ENCODE measurements around the gene PPIF.

Gene PPIF

DNA sequence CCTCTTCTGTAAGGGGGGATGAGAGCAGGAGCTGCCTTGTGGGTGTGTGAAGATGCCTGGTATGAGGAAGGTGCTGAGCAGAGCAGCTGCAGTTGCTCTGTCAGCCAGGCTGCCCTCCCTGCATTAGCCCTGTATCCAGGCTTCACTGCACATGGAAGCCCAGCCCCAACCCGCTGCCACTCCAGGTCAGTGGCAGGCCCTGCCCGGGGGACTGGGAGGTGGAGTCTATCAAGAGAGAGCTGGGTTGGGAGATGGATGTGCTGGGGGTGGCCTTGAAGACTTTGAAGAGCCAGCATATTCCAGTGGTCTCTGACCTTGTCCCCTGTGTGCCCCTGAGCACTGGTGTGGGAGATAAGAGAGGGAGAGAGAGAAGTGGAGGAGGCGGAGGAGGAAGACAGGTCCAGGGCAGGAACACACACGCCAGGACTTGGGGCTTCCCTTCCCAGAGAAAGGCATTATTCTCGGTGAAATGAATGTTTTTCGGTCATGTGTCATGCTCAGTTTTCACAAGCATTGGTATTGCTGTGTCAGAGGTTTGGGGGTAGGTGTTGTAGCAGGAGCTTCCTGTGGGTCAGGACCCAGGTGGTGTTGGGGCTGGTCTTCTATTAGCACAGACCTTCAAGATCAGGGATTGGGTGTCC lies 2.6 kb downstream of the PPIF start:
- no peak for DNase-seq

DNA sequence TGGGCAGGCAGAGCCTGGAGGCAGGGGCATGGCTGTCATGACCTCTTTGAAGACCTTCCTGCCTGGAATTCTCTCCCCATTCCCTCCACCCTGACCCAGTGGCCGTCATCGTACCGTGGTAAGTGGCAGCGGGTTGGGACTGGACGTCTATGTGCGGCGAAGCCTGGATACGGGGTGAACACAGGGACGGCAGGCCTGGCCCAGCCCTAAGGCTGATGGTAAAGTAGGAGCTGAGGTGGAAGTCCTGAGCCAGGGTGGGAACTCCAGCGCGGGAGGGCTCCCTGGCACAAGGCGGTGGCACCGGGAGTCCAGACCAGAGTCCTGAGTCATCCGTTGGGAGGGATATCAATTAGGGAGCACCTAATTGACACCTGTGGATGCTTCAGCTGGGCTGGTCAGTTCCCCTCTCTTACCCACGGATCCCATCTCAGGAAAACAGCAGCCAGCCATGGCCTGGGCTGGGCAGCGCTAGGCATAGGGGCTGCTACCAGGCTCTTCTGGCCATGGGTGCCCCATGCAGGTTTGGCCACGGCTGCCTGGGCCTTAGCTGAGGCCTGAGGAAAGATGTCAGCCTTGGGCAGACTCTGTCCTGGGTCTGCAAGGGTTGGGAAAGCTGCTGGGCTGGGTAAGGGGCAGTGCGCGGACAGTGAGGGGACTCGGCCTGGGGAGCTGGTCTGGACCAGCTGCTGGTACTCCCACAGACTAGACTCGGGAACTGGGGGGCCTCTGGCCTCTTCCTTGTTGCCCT lies 3.3 kb downstream of the PPIF start:
- no peak for DNase-seq

DNA sequence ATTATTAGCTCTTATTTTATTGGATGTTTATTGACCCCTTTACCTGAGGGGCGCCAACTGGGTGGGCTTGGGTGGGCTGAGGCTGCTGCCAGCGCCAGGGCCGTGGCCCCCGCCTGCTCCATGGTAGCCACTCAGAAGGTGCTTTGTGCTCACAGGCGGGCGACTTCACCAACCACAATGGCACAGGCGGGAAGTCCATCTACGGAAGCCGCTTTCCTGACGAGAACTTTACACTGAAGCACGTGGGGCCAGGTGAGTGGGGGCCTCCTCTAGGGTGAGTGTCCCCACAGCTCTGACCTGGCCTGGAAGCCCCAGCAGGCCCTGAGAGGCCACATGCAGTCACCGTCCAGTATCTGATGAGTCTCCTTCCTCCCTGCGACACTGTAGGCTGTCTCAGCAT lies 4.1 kb downstream of the PPIF start:
- no peak for DNase-seq

DNA sequence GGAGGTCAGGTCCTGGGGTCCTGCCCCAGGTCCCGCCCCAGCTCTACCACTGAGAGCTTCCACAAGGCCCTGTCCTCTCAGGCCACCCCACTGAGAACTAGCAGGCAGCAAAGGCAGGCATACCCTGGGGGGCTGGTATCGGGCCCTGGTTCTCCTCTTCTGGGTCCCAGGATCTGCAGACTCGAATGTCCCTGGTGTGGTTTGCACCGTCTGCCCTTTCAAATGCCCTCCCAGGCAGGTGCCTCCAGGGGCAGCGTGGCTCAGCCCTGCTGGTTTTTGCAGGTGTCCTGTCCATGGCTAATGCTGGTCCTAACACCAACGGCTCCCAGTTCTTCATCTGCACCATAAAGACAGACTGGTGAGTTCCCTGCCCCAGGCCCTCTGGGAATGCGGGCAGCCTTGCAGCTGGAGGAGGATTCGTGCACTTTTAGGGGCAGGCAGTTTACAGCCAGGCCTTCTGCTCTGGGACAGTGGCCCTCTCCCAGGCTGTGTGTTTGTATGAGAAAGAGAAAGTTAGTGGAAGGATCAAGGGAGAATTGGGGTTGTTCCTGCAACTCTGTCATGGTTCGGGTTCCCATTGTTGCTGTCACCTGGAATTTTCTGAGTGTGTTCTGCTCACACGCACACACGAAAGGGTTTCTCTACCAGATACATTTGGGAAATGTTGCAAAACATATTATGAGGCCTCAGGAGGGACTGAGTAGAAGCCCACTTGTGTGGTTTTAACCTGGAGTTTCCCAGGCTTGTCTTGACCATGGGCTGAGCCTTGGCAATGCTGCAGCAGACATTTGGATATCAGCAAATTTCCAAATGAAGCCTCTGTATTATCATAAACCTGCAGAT lies 5.0 kb downstream of the PPIF start:
- DNase-seq, result no peak

DNA sequence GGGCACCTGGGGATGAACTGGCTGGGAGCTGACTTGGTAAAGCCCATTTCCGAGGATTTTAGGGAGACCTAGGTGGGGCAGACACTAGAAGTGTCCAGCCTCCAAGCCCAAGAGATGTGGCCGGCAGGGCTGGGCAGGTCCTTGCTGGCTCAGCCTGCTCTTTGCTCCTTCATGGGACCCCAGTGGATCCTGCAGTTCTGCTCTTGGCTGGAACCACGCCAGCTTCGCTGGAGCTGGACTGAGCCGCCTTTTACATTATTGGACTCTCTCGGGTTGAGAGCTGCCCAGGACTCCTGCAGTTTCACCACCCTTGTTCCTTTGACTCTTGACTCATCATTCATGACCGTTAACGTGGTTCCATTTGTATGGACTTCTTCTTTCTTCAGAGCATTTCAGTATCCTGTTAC lies 5.7 kb downstream of the PPIF start:
- DNase-seq, result no peak

DNA sequence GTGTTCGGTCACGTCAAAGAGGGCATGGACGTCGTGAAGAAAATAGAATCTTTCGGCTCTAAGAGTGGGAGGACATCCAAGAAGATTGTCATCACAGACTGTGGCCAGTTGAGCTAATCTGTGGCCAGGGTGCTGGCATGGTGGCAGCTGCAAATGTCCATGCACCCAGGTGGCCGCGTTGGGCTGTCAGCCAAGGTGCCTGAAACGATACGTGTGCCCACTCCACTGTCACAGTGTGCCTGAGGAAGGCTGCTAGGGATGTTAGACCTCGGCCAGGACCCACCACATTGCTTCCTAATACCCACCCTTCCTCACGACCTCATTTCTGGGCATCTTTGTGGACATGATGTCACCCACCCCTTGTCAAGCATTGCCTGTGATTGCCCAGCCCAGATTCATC lies 6.5 kb downstream of the PPIF start:
- DNase-seq, result no peak

DNA sequence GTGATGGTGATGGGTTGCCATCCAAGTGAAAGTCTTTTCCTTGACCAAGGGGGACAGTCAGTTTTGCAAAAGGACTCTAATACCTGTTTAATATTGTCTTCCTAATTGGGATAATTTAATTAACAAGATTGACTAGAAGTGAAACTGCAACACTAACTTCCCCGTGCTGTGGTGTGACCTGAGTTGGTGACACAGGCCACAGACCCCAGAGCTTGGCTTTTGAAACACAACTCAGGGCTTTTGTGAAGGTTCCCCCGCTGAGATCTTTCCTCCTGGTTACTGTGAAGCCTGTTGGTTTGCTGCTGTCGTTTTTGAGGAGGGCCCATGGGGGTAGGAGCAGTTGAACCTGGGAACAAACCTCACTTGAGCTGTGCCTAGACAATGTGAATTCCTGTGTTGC lies 6.9 kb downstream of the PPIF start:
- no peak for DNase-seq

DNA sequence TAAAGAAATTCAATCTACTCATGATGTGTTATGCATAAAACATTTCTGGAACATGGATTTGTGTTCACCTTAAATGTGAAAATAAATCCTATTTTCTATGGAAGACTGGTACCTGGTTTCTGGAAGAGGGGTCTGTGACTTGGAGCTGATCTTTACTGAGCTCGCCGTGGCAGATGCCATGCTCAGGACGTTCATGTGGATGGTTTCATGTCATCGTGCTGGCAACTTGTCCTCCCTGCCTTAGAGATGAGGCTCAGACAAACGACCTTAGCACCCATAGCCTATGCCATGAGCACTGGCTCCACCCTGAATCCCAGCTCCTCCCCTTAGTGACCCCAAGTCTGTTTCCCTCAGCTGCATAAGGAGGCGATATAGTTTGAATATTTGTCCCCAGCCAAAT lies 7.3 kb downstream of the PPIF start:
- DNase-seq, result no peak

DNA sequence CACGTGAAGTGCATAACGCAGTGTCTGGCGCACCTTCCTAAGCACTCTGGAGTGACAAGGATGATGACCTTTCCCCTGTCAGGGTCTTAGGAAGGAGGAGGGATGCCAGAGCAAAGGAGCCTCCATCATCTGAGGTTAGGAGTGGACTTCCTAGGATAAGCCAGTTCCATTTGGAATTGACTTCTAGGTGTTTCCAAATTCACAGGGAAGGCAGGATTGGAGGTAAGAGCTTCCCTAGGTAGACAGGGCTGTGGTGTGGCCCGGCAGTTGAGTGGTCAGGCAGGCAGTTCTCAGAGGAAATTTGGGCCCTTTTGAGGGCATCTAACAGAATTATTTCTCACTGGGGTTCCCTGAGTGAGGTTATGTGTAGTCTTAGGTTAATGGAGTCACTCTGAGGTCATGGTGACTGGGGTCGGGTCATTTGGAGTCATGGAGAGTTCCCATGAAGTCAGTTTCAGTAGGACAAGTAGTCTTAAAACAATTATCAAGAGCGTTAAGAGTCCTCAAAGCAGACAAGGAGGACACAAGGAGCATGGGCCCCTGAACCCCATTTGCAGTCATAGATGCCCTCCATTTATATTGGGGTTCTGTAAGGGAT lies 8.2 kb downstream of the PPIF start:
- DNase-seq, result no peak

DNA sequence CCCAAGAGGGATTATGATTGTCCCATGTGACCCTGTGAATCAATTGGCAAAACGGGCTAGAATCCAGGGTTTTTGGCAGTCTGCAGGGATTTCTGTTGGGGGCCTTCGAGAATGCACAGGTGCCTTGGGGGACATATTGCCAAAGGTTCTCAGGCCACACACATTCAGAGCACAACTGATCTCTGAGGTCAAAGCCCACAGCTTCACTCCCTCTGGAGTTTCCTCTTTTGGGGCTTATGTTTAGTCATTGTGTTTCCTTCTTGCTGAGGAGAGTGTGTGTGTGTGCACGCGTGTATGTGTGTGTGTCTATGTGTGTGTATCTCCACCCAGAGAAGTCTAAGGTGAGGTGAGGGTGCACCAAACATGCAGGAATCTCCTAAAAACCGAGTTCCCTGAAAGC lies 8.8 kb downstream of the PPIF start:
- no peak for DNase-seq

DNA sequence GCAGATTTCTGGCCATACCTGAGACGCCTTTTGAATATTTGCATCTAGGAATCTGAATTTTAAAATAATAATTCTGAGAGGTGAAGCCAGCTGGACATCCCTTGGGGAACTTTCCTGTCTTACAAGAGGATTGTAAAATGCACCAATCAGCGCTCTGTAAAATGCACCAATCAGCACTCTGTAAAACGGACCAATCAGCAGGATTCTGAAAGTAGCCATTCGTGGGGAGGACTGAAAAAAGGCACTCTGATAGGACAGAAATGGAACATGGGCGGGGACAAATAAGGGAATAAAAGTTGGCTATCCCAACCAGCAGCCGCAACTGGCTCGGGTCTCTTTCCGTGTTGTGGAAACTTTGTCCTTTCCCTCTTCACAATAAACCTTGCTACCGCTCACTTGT lies 9.9 kb downstream of the PPIF start:
- no peak for DNase-seq

DNA sequence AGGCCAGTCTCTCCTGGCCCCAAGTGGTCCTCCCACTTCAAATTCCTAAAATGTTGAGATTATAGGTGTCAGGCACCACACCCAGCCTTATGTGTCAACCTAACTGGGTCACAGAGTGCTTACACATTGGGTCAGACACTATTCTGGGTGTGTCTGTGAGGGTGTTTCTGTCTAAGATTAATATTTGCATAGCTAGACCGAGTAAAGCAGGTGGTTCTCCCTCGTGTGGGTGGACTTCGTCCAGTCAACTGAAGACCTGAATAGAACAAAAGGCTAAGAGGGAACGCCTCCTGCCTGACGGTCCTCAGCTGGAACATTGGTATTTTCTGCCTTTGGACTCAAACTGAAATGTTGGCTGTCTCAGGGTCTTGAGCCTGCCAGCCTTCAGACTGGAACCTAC lies 11.5 kb downstream of the PPIF start:
- no peak for DNase-seq

DNA sequence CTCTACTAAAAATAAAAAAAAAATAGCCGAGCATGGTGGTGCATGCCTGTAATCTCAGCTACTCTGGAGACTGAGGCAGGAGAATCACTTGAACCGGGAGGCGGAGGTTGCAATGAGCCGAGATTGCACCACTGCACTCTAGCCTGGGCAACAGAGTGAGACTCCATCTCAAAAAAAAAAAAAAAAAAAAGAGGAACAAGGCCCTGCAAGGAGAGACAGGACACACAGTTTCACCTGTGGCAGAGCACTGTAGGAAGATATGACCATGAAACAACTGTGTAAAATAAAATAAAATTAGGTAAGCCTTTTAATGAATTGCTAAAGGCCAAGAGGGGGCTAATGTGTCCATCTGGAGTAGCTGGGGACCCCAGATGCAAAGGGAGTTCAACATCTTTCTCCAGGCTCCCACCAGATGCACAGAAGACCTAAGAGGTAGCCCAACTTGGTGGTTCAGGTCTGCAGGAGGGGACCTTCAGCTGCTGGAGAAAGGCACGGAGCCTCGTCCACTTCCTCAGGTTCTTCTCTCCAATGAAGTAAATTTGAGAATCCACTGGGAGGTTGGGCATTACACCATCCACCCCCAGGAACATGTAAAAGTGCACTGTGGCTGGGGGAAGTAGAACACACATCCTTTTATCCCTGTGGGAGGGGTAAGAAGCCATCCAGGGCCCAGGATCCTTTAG lies 12.7 kb downstream of the PPIF start:
- no peak for DNase-seq

DNA sequence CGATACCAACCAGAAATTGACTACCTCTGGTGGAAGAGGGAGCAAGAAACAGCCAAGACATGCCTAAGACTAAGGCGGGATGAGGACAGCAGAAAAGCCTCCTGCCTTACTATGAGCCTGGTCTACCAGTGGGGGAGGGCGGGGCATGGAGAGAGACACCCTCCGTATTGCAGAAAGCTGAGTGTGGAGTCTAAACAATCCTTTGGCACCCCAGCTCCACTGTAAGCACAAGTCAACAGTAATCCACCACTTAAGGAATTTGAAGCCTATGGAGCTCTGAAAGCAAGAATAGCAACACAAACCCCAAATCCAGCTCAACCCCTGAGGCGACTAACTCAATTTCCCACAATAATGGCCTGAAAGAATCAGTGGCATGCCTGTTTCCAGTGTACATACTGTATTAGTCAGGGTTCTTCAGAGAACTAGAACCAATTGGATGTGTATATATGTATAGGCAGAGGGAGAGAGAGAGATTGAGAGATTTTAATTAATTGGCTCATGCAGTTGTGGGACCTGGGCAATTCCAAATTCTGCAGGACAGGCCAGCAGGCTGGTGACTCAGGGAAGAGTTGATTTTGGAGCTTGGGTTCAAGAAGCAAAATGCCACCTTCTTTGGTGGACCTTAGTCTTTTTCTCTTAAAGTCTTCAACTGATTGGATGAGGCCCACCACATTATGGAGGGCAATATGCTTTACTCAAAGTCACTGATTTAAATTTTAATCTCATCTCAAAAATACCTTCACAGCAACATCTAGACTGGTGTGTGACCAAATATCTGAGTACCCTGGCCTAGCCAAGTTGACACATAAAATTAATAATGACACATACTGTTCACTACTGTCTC lies 13.5 kb downstream of the PPIF start:
- DNase-seq, result no peak

DNA sequence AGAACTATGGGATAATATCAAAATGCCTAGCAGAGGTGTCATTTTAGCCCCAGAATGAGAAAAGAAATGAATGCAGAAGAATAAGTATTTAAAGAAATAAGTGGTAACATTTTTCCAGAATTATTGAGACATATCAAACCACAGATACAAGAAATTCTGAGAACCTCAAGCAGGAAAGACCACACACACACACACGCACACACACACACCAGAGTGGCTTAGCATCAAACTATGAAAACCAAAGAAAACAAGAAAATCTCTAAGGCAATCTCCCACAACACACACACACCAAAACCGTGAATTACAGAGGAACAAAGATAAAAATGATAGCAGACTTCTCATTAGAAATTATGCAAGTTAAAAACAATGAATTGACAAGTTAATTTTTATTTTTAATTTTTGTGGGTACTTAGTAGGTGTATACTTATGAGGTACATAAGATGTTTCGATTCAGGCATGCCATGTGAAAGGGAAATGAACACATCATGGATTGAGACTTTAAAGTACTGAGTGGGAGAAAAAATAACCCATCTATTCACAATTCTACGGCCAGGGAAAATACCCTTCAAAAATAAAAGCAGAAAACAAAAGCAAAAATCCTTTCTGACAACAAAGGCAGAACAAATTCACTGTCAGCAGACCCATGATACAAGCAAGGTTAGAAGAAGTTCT lies 14.6 kb downstream of the PPIF start:
- no peak for DNase-seq

DNA sequence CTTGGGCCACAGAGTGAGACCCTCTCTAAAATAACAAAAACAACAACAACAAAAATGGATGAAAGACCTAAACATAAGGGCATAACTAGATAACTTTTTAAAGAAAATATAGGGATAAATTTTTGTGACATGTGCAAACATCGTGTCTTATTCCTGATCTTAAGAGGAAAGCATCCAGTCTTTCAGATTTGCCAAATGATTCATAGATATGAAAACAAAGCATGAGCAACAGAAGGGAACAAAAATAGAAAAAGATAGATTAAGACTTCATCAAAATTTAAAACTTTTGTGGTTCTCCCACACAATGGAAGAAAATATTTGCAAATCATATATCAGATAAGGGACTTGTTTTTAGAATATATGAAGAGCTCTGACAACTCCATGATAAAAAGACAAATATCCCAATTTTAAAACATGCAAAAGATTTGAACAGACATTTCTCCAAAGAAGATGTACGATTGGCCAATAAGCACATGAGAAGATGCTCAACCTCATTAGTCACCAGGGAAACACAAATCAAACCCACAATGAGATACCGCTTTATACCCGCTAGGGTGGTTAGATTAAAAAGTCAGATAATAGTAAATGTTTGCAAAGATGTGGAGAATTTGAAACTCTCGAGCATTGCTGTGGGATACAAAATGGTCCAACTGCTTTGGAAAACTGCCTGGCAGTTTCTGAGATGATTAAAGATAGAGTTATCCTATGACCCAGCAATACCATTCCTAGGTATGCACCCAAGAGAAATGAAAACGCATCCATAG lies 20.3 kb downstream of the PPIF start:
- no peak for DNase-seq

DNA sequence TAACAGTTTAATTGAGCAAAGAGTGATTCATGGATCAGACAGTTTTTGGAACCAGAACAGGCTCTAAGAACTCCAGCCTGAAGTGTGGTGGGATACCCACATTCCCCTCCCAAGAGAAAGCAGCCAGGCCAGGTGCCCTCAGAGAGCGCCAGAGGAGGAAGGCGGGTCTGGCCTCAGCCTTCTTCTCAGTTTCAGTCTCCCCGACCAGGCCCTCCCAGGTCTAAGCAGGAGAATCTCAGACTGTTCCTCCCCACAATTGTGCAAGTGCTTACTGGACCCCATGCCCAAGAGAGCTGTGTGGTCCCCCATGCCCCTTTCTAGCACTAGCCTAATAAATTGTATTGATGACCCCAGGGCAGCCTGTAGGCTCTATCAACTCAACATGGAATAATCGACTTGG lies 25.6 kb downstream of the PPIF start:
- DNase-seq, result no peak

DNA sequence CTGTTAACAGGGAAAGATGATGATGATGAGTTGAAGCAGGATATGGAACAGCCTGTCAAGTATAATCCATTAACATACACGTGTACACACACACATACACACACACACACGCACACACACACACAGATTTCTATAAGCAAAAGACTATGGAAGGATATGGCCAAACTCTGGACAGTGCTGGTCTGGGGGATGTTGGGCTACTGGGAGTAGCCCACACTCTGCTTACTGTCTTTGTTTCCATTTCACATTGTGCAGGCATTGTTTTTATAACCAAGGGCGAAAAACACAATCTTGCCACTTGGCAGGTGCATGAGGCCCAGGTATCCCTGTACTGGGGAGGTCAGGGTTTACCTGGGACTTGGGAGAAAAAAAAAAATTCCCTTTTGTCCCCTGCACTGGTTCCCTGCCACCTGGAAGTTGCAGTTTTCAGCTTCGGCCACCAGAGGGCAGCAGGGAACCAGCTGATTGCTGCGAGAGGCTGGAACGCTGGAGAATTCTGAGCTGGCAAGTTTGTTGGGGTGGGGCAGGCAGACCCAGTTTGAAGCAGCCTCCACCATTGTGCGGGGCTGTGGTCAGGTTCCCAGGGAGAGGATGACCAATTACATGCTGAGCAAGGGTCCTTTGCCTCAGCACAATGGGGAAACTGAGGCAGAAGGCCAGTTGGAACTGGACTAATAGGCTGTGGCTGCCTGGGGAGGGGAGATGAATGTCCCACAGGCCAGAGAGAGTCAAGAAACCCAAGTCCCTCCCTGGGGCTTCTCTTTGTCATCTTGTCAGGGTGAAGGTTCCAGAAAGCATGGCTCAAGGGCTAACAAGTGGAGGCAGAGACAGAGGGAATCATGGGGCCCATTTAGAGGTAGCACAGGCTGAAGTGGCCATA lies 27.3 kb downstream of the PPIF start:
- peak; percentile 68 for DNase-seq

DNA sequence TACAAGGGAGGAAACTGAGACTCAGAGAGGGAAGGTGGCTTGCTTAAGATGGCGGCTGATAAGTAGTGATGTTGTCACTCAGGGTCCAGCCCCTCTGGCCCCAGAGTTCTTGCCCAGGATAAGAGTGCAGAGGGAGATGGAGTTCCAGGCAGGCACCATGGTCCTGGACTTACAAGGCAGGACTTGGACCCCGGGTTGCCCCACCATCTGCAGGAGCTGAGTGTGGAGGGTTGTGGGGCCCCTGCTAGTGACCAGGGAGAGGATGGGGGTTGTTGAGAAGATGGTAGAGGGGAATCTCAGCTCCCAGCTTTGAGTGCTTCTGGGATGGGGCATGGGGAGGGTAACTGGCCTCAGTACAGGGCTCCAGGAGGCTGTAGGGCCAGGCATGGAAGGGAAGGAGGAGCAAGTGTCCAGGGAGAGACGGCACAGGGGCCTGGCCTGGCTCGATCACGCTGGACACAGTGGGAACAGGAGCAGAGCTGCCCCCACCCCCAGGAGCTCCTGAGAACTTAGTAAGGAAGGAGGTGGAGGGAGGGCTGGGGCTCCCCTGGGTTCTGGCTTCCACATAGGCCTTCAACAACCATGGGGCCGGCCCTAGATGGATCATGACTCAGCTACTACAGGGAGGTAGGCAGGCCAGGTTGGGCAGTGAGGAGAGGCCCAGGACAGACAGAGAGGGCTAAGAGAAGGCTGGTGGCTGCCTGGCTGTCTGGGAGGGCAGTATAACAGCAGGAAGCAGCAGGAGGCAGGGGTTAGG lies 28.2 kb downstream of the PPIF start:
- no peak for DNase-seq

Measured in RPMI8226 (cell line).